HFFc6 (cell line): ENCODE results near the gene AHCYL1. TPM values are rescaled to one million over a fixed set of nuclear protein-coding genes. Genes with fewer than 3 reads are reported as not detected.
A peak's percentile ranks its signal among the peaks of the same experiment; 100 is the strongest.

Experiments used
- DNase-seq: peaks from one replicate; pipeline ENCODE4 v3.0.0-alpha.2; 2018
- H3K27ac Mint-ChIP-seq: 2 replicates; pipeline ENCODE4 v1.8.0; 2020; ENCODE audit warnings: mild to moderate bottlenecking, mixed read lengths
- H3K27me3 Mint-ChIP-seq: 2 replicates; pipeline ENCODE4 v1.8.0; 2021; ENCODE audit warnings: mild to moderate bottlenecking, moderate library complexity, mixed read lengths; ENCODE audit not compliant: insufficient read depth
- H3K36me3 Mint-ChIP-seq: 2 replicates; pipeline ENCODE4 v1.8.0; 2021; ENCODE audit warnings: low read depth, mixed read lengths
- H3K4me1 Mint-ChIP-seq: 2 replicates; pipeline ENCODE4 v1.8.0; 2020; ENCODE audit warnings: low read depth, mixed read lengths
- H3K4me3 Mint-ChIP-seq: 2 replicates; pipeline ENCODE4 v1.8.0; 2020; ENCODE audit warnings: mild to moderate bottlenecking, moderate library complexity, mixed read lengths
- H3K9me3 Mint-ChIP-seq: 2 replicates; pipeline ENCODE4 v1.8.0; 2020; ENCODE audit warnings: mild to moderate bottlenecking, mixed read lengths
- CTCF ChIP-seq: fragments of 200-600 bp; sonication (generic); IDR thresholded peaks from 2 replicates; pipeline ENCODE4 v1.5.0; 2021; ENCODE audit warnings: antibody characterized with exemption, mild to moderate bottlenecking
- total RNA-seq, 6 experiments: library from RNA; stranded (reverse); fragmentation: NEBNext Ultra II Directional; extraction: Animal tissue kit (Norgen Biotek cat#: 25700); gene quantifications; 2 replicates in 1 of 6; 3 replicates in 5 of 6; pipeline ENCODE4 v1.2.3, GENCODE V29; 2021

The AHCYL1 gene
- total RNA-seq, 6 experiments from 2014 or later, result 73.4 to 87.1 (median 74.7) TPM

GRCh38 chr1:109991400-109991925 lies 6.9 kb downstream of the AHCYL1 start:
- peaks cover 92% of the 10 kb centered on the region for H3K4me1 Mint-ChIP-seq
- H3K9me3 Mint-ChIP-seq, result no peaks in the 10 kb centered on the region
- no peak overlapping the region for H3K4me3 Mint-ChIP-seq
- no peaks in the 10 kb centered on the region for H3K27me3 Mint-ChIP-seq
- no peak overlapping the region for H3K27ac Mint-ChIP-seq
- peaks cover 35% of the 10 kb centered on the region for H3K36me3 Mint-ChIP-seq
- TF ChIP-seq CTCF, result no peak
- DNase-seq, result no peak

- peaks cover 27% of the 10 kb centered on the region for H3K36me3 Mint-ChIP-seq
- TF ChIP-seq CTCF, result no peak
- no peaks in the 10 kb centered on the region for H3K27me3 Mint-ChIP-seq
- no peak for DNase-seq
- peak overlapping the region; percentile 15; the same call in 1 of the 2 replicates for H3K27ac Mint-ChIP-seq
- peaks cover 82% of the 10 kb centered on the region for H3K4me1 Mint-ChIP-seq
- H3K4me3 Mint-ChIP-seq, result no peak overlapping the region
- H3K9me3 Mint-ChIP-seq, result no peaks in the 10 kb centered on the region
Observed at GRCh38 chr1:109993885-109994284, 9.3 kb downstream of the AHCYL1 start.

- Mint-ChIP-seq H3K9me3 (no peaks in the 10 kb centered on the region), H3K4me1 (peaks cover 74% of the 10 kb centered on the region), H3K4me3 (no peak overlapping the region), H3K27ac (peak overlapping the region; percentile 45; the same call in 1 of the 2 replicates), H3K27me3 (no peaks in the 10 kb centered on the region; the same call in 1 of the 2 replicates), H3K36me3 (peaks cover 27% of the 10 kb centered on the region)
- DNase-seq, result no peak
- no peak for TF ChIP-seq CTCF
Observed at GRCh38 chr1:109994654-109995053, 10.1 kb downstream of the AHCYL1 start.

GRCh38 chr1:109995536-109995935 lies 11.0 kb downstream of the AHCYL1 start:
- peaks cover 22% of the 10 kb centered on the region; the same call in 1 of the 2 replicates for H3K36me3 Mint-ChIP-seq
- H3K27ac Mint-ChIP-seq, result peak overlapping the region; percentile 45; the same call in 1 of the 2 replicates
- no peak for DNase-seq
- no peak for TF ChIP-seq CTCF
- peaks cover 67% of the 10 kb centered on the region for H3K4me1 Mint-ChIP-seq
- no peaks in the 10 kb centered on the region for H3K9me3 Mint-ChIP-seq
- no peaks in the 10 kb centered on the region; the same call in 1 of the 2 replicates for H3K27me3 Mint-ChIP-seq
- no peak overlapping the region for H3K4me3 Mint-ChIP-seq

GRCh38 chr1:109996476-109996875 lies 11.9 kb downstream of the AHCYL1 start:
- H3K27me3 Mint-ChIP-seq, result no peaks in the 10 kb centered on the region; the same call in 1 of the 2 replicates

More at GRCh38 chr1:109996476-109996875, 11.9 kb downstream of the AHCYL1 start:
- no peak overlapping the region for H3K4me3 Mint-ChIP-seq
- peak overlapping the region; percentile 40; the same call in 1 of the 2 replicates for H3K27ac Mint-ChIP-seq
- TF ChIP-seq CTCF, result no peak
- no peaks in the 10 kb centered on the region for H3K9me3 Mint-ChIP-seq
- H3K4me1 Mint-ChIP-seq, result peaks cover 59% of the 10 kb centered on the region
- peak; percentile 86 for DNase-seq
- 0 out of 2 replicates have a peak, but pooled peaks cover 14% of the 10 kb centered on the region for H3K36me3 Mint-ChIP-seq
